IPS-20b (cell line): Measurements from ENCODE around the gene CACNA2D2.

Source experiments
- H3K27ac ChIP-seq: one replicate; pipeline ENCODE4 v1.5.1; 2013; ENCODE audit warnings: low read length
- H3K27me3 ChIP-seq: 2 replicates; pipeline ENCODE4 v1.6.1; 2013; ENCODE audit warnings: mild to moderate bottlenecking, low read length, inconsistent platforms; ENCODE audit not compliant: insufficient read depth
- H3K36me3 ChIP-seq: 2 replicates; pipeline ENCODE4 v1.6.1; 2013; ENCODE audit warnings: low read depth, mild to moderate bottlenecking, inconsistent platforms, low read length, moderate library complexity; ENCODE audit not compliant: insufficient read depth
- H3K4me1 ChIP-seq: 2 replicates; pipeline ENCODE4 v1.6.1; 2013; ENCODE audit warnings: mild to moderate bottlenecking, control low read depth, inconsistent platforms, low read length, moderate library complexity; ENCODE audit not compliant: insufficient read depth
- H3K4me3 ChIP-seq: 2 replicates; pipeline ENCODE4 v1.5.1; 2013; ENCODE audit warnings: mild to moderate bottlenecking, low read length, inconsistent platforms
- H3K9ac ChIP-seq: 2 replicates; pipeline ENCODE4 v1.6.1; 2013; ENCODE audit warnings: low read depth, mild to moderate bottlenecking, inconsistent platforms, low read length, moderate library complexity
- H3K9me3 ChIP-seq: 2 replicates; pipeline ENCODE4 v1.6.1; 2013; ENCODE audit warnings: mild to moderate bottlenecking, low read depth, low read length, inconsistent platforms; ENCODE audit not compliant: insufficient read depth

CACNA2D2 gene

GRCh38 chr3:50382722-50383121 lies 120.7 kb downstream of the CACNA2D2 start:
- Histone ChIP-seq H3K9me3 (no peaks in the 10 kb centered on the region), H3K4me1 (no peaks in the 10 kb centered on the region), H3K9ac (no peak overlapping the region), H3K4me3 (no peak overlapping the region), H3K27ac (no peak overlapping the region), H3K27me3 (no peaks in the 10 kb centered on the region), H3K36me3 (no peaks in the 10 kb centered on the region)

- H3K4me1 ChIP-seq = no peaks in the 10 kb centered on the region
- H3K27ac ChIP-seq = no peak overlapping the region
- no peaks in the 10 kb centered on the region for H3K9me3 ChIP-seq
- H3K27me3 ChIP-seq = no peaks in the 10 kb centered on the region
- H3K9ac ChIP-seq = no peak overlapping the region
- H3K4me3 ChIP-seq = no peak overlapping the region
- H3K36me3 ChIP-seq = no peaks in the 10 kb centered on the region
Measured at GRCh38 chr3:50381383-50381782, 122.1 kb downstream of the CACNA2D2 start.

GRCh38 chr3:50380405-50381085 lies 122.9 kb downstream of the CACNA2D2 start:
- H3K9me3 ChIP-seq = no peaks in the 10 kb centered on the region
- no peaks in the 10 kb centered on the region for H3K4me1 ChIP-seq
- no peaks in the 10 kb centered on the region for H3K36me3 ChIP-seq
- H3K27ac ChIP-seq = no peak overlapping the region
- H3K9ac ChIP-seq = no peak overlapping the region
- H3K4me3 ChIP-seq = no peak overlapping the region
- no peaks in the 10 kb centered on the region for H3K27me3 ChIP-seq

GRCh38 chr3:50378757-50379156 lies 124.7 kb downstream of the CACNA2D2 start:
- no peaks in the 10 kb centered on the region for H3K4me1 ChIP-seq
- no peaks in the 10 kb centered on the region for H3K27me3 ChIP-seq
- H3K9ac ChIP-seq = no peak overlapping the region
- H3K4me3 ChIP-seq = no peak overlapping the region
- H3K36me3 ChIP-seq = no peaks in the 10 kb centered on the region
- H3K27ac ChIP-seq = no peak overlapping the region
- H3K9me3 ChIP-seq = no peaks in the 10 kb centered on the region

- no peaks in the 10 kb centered on the region for H3K36me3 ChIP-seq
- H3K9ac ChIP-seq = no peak overlapping the region
- no peak overlapping the region for H3K27ac ChIP-seq
- H3K4me1 ChIP-seq = peaks cover 2% of the 10 kb centered on the region; the same call in 1 of the 2 replicates
- H3K4me3 ChIP-seq = no peak overlapping the region
- H3K9me3 ChIP-seq = no peaks in the 10 kb centered on the region
- no peaks in the 10 kb centered on the region for H3K27me3 ChIP-seq
Measured at GRCh38 chr3:50378024-50378423, 125.4 kb downstream of the CACNA2D2 start.

GRCh38 chr3:50375258-50375931 lies 128.0 kb downstream of the CACNA2D2 start:
- peaks cover 9% of the 10 kb centered on the region; the same call in 1 of the 2 replicates for H3K4me1 ChIP-seq
- no peak overlapping the region for H3K9ac ChIP-seq
- no peaks in the 10 kb centered on the region for H3K36me3 ChIP-seq
- H3K27ac ChIP-seq = no peak overlapping the region
- no peaks in the 10 kb centered on the region for H3K27me3 ChIP-seq
- no peaks in the 10 kb centered on the region for H3K9me3 ChIP-seq
- H3K4me3 ChIP-seq = no peak overlapping the region

- Histone ChIP-seq H3K9ac (no peak overlapping the region), H3K27ac (no peak overlapping the region), H3K36me3 (no peaks in the 10 kb centered on the region)
Measured at GRCh38 chr3:50374363-50375257, 128.8 kb downstream of the CACNA2D2 start.

GRCh38 chr3:50373146-50374051 lies 130.0 kb downstream of the CACNA2D2 start:
- Histone ChIP-seq H3K27ac (no peak overlapping the region), H3K9ac (no peak overlapping the region), H3K36me3 (no peaks in the 10 kb centered on the region), H3K4me3 (no peak overlapping the region), H3K27me3 (no peaks in the 10 kb centered on the region), H3K4me1 (peaks cover 9% of the 10 kb centered on the region; the same call in 1 of the 2 replicates), H3K9me3 (no peaks in the 10 kb centered on the region)

More at GRCh38 chr3:50374363-50375257, 128.8 kb downstream of the CACNA2D2 start:
- Histone ChIP-seq H3K27me3 (no peaks in the 10 kb centered on the region), H3K9me3 (no peaks in the 10 kb centered on the region), H3K4me3 (no peak overlapping the region), H3K4me1 (peaks cover 9% of the 10 kb centered on the region; the same call in 1 of the 2 replicates)

GRCh38 chr3:50372349-50372748 lies 131.1 kb downstream of the CACNA2D2 start:
- Histone ChIP-seq H3K9ac (no peak overlapping the region), H3K27ac (no peak overlapping the region), H3K9me3 (no peaks in the 10 kb centered on the region), H3K4me1 (peaks cover 9% of the 10 kb centered on the region; the same call in 1 of the 2 replicates), H3K4me3 (no peak overlapping the region), H3K27me3 (no peaks in the 10 kb centered on the region), H3K36me3 (no peaks in the 10 kb centered on the region)

GRCh38 chr3:50371133-50371685 lies 132.2 kb downstream of the CACNA2D2 start:
- Histone ChIP-seq H3K36me3 (no peaks in the 10 kb centered on the region), H3K4me1 (peaks cover 9% of the 10 kb centered on the region; the same call in 1 of the 2 replicates), H3K27ac (no peak overlapping the region), H3K9me3 (no peaks in the 10 kb centered on the region), H3K4me3 (no peak overlapping the region), H3K9ac (no peak overlapping the region), H3K27me3 (peaks cover 4% of the 10 kb centered on the region; the same call in 1 of the 2 replicates)
